ENCODE measurements around the gene GPATCH4. TPM values are rescaled to one million over a fixed set of nuclear protein-coding genes. Genes with fewer than 3 reads are reported as not detected.

GPATCH4 gene
- total and polyA plus RNA-seq, 2 donors, result 11.6 to 12.0 TPM

Other genes with a start within 250 kb of the GPATCH4 start
- 0.05 TPM for gene RHBG, start 232.3 kb downstream of the GPATCH4 start, total RNA-seq
- gene RHBG, start 232.3 kb downstream of the GPATCH4 start, polyA plus RNA-seq, result 0.37 TPM
- gene MEF2D, start 100.7 kb downstream of the GPATCH4 start, total RNA-seq, result 8.3 TPM
- gene MEF2D, start 100.7 kb downstream of the GPATCH4 start, polyA plus RNA-seq, result 26.3 TPM
- 2.5 TPM for gene IQGAP3, start 28.9 kb downstream of the GPATCH4 start, total RNA-seq
- gene IQGAP3, start 28.9 kb downstream of the GPATCH4 start, polyA plus RNA-seq, result 1.0 TPM
- 12.9 TPM for gene TTC24, start 21.8 kb downstream of the GPATCH4 start, total RNA-seq
- 13.4 TPM for gene TTC24, start 21.8 kb downstream of the GPATCH4 start, polyA plus RNA-seq
- 64.4 TPM for gene NAXE, start 9.7 kb downstream of the GPATCH4 start, total RNA-seq
- gene NAXE, start 9.7 kb downstream of the GPATCH4 start, polyA plus RNA-seq, result 40.2 TPM
- 0.09 TPM for gene HAPLN2, start 17.9 kb upstream of the GPATCH4 start, total RNA-seq
- gene HAPLN2, start 17.9 kb upstream of the GPATCH4 start, polyA plus RNA-seq, result 0.50 TPM
- gene BCAN, start 40.6 kb upstream of the GPATCH4 start, total RNA-seq, result 0.24 TPM
- 0.43 TPM for gene BCAN, start 40.6 kb upstream of the GPATCH4 start, polyA plus RNA-seq
- gene NES, start 75.9 kb upstream of the GPATCH4 start, total RNA-seq, result 3.7 TPM
- gene NES, start 75.9 kb upstream of the GPATCH4 start, polyA plus RNA-seq, result 3.3 TPM
- gene CRABP2, start 104.1 kb upstream of the GPATCH4 start, total RNA-seq, result 20.7 TPM
- gene CRABP2, start 104.1 kb upstream of the GPATCH4 start, polyA plus RNA-seq, result 75.0 TPM
- 10.7 TPM for gene METTL25B, start 127.0 kb upstream of the GPATCH4 start, total RNA-seq
- gene METTL25B, start 127.0 kb upstream of the GPATCH4 start, polyA plus RNA-seq, result 39.4 TPM
- 14.1 TPM for gene ISG20L2, start 127.3 kb upstream of the GPATCH4 start, total RNA-seq
- 12.0 TPM for gene ISG20L2, start 127.3 kb upstream of the GPATCH4 start, polyA plus RNA-seq
- gene MRPL24, start 139.6 kb upstream of the GPATCH4 start, total RNA-seq, result 53.8 TPM
- gene MRPL24, start 139.6 kb upstream of the GPATCH4 start, polyA plus RNA-seq, result 59.0 TPM
- 226 TPM for gene HDGF, start 150.2 kb upstream of the GPATCH4 start, total RNA-seq
- gene HDGF, start 150.2 kb upstream of the GPATCH4 start, polyA plus RNA-seq, result 116 TPM
- 29.1 TPM for gene PRCC, start 166.1 kb upstream of the GPATCH4 start, total RNA-seq
- gene PRCC, start 166.1 kb upstream of the GPATCH4 start, polyA plus RNA-seq, result 72.9 TPM
- gene SH2D2A, start 215.4 kb upstream of the GPATCH4 start, total RNA-seq, result 17.9 TPM
- 44.8 TPM for gene SH2D2A, start 215.4 kb upstream of the GPATCH4 start, polyA plus RNA-seq